Parietal lobe (tissue), 1 donor: Measurements from ENCODE around the gene ARNT2. TPM values are rescaled to one million over a fixed set of nuclear protein-coding genes. Genes with fewer than 3 reads are reported as not detected.

Source experiments
- total RNA-seq: library from RNA; depleted of rRNA; stranded (reverse); fragments of >200 nt; gene quantifications from one replicate; pipeline ENCODE4 v1.2.3, GENCODE V29; 2014

Gene ARNT2
- total RNA-seq: 69.2 TPM

DNA sequence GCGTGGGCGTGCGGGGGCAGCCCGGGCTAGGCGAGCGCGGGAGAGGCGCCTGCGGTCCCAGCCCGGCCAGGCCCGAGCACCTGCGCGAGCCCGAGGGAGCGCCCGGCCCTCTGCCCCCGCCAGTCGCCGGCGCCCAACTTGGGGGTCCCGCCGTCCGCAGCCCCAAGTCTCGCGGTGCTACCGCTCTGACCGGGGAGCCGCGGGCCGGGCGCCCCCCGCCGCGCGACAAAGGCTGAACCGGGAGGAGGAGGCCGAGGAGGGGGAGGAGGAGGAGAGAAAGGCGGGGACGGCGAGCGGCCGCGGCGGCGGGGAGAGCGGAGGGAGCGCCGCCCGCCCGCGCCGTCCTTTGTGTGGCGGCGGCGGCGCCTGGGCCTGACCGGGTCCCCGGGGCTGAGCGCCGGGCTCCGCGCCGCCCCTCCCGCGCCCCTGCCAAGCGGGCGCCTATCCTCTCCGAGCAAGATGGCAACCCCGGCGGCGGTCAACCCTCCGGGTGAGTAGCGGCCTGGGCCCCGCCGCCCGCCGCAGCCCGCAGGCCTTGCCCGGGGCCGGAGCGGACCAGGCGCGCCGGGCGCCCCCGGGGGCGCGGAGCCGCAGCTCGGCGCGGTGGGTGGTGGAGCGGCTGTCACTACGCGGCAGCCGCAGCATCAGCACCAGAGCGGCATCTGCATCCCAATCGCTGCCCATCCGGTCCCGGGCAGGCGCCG, at the start of gene ARNT2:
TSS of gene ARNT2 (plus strand) at position 326 of the 704 bp plus-strand sequence. CDS start at position 460, 134 bp downstream.

Other genes with a start within 250 kb of the ARNT2 start
- gene CTXND1, start 152.2 kb upstream of the ARNT2 start, total RNA-seq: 0.63 TPM